Activated CD8-positive, alpha-beta memory T cell treated with anti-CD3 and anti-CD28 coated beads, Interleukin-2, amount 50 U/mL, for 24 hours (primary cell): ENCODE results near the gene GCC2.
"Not testable (repeated sequence)": the region's sequence is repeated elsewhere in the genome, so short reads cannot be mapped to it uniquely, and the experiment has no call there.

ENCODE experiments used
- DNase-seq: peaks from one replicate; pipeline ENCODE4 v3.0.0-alpha.2; 2020; ENCODE audit errors: extremely low read depth

The GCC2 gene, protein sequence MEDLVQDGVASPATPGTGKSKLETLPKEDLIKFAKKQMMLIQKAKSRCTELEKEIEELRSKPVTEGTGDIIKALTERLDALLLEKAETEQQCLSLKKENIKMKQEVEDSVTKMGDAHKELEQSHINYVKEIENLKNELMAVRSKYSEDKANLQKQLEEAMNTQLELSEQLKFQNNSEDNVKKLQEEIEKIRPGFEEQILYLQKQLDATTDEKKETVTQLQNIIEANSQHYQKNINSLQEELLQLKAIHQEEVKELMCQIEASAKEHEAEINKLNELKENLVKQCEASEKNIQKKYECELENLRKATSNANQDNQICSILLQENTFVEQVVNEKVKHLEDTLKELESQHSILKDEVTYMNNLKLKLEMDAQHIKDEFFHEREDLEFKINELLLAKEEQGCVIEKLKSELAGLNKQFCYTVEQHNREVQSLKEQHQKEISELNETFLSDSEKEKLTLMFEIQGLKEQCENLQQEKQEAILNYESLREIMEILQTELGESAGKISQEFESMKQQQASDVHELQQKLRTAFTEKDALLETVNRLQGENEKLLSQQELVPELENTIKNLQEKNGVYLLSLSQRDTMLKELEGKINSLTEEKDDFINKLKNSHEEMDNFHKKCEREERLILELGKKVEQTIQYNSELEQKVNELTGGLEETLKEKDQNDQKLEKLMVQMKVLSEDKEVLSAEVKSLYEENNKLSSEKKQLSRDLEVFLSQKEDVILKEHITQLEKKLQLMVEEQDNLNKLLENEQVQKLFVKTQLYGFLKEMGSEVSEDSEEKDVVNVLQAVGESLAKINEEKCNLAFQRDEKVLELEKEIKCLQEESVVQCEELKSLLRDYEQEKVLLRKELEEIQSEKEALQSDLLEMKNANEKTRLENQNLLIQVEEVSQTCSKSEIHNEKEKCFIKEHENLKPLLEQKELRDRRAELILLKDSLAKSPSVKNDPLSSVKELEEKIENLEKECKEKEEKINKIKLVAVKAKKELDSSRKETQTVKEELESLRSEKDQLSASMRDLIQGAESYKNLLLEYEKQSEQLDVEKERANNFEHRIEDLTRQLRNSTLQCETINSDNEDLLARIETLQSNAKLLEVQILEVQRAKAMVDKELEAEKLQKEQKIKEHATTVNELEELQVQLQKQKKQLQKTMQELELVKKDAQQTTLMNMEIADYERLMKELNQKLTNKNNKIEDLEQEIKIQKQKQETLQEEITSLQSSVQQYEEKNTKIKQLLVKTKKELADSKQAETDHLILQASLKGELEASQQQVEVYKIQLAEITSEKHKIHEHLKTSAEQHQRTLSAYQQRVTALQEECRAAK (N-terminal part only)

DNA sequence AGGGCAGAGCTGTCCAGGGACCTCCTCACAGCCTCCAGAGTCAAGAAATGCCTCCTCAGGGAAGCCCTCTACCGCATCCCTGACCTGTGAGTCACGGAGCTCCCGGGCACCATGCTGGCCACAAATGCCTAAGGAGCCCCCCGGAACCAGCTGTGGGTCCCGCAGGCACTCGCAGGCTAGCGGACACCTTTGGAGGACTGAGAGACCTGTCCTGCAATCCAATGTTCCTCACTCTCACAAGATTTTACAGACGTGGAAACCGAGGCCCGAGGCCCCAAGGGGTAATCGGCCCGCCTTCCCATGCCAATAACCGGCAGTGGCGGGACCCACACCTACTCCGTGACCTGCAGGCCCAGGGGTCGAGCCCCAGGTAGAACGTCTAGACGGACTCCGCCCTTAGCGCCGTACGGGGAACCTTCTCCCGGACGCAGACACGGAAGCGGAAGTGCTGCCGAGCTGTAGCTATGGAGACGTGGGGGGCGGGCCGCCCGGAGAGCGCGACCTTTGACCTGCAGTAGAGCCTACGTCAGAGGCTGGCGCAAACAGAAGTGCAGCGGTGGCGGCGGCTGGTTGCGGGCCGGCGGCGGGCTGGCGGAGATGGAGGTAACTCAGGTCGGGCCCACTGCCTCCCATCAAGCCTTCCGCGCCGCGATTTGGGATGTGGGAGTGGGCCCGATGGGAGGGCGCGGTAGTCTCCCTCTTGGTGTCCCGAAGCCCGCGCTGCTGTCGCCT, at the start of gene GCC2:
GCC2 (plus strand) TSS at position 529 of the 732 bp plus-strand sequence; CDS start at position 598, 69 bp downstream.
- DNase-seq, result peak; percentile 85

- no peak for DNase-seq
Measured at GRCh38 chr2:108399479-108399878, 49.5 kb upstream of the GCC2 start.

- DNase-seq, result no peak
Measured at GRCh38 chr2:108401800-108402199, 47.2 kb upstream of the GCC2 start.

- no peak for DNase-seq
Measured at GRCh38 chr2:108403494-108403893, 45.5 kb upstream of the GCC2 start.

GRCh38 chr2:108404784-108405397, 44.1 kb upstream of the GCC2 start:
- DNase-seq, result no peak

- no peak for DNase-seq
Measured at GRCh38 chr2:108407864-108408729, 40.9 kb upstream of the GCC2 start.

- no peak for DNase-seq
Measured at GRCh38 chr2:108409768-108410167, 39.2 kb upstream of the GCC2 start.

- no peak for DNase-seq
Measured at GRCh38 chr2:108412995-108413710, 35.9 kb upstream of the GCC2 start.

DNA sequence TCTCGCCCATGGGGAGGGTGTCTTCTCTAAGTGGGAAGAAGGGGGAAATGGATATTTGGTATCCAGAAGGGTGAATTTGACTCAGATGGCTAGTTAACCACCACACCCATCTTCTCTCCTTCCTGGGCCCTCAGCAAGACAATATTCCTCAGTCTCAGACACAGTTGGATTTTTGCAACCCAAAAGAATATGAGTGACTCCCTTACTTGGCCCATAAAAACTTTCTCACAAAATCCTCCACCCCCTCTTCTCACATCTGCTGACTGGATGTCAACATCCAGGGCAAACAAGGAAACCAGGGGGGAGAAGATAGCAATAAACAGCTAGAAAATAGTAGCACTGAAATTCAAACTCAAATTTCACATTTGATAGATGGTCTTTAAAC, 35.3 kb upstream of the GCC2 start:
- DNase-seq, result no peak

DNA sequence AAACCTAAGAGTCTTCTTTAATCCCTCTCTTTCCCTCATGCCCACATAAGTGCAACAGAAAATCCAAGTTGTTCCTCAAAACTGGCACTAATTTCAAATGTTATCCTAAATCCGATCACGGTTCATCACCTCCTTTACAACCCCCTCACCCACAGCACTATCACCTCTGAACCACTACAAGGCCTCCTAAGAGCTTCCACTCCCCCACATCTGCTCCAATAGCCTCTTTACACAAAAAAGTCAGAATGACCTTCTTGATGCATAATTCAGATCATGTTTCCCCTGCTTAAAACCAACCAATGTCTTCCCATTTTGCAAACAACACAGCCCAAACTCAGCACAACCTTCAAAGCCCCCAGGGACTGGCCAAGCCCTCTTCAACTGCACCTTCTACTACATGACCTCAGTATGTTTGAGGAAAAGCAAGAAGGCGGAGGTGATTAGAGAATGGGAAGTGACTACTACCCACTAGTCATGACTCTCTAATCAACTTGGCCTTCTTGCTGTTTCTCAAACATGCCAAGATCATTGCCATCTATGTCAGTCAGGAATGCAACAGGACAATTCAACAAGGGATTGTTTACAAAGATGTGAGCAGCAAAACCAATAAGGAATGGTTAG, 34.6 kb upstream of the GCC2 start:
- no peak for DNase-seq

GRCh38 chr2:108414945-108415344, 34.1 kb upstream of the GCC2 start:
- no peak for DNase-seq

- no peak for DNase-seq
Measured at GRCh38 chr2:108417254-108417653, 31.8 kb upstream of the GCC2 start.

GRCh38 chr2:108418416-108418815, 30.6 kb upstream of the GCC2 start:
- DNase-seq, result no peak

- DNase-seq, result no peak
Measured at GRCh38 chr2:108423067-108423466, 25.9 kb upstream of the GCC2 start.

GRCh38 chr2:108423502-108424251, 25.3 kb upstream of the GCC2 start:
- no peak for DNase-seq

- DNase-seq, result no peak
Measured at GRCh38 chr2:108428286-108429009, 20.6 kb upstream of the GCC2 start.

- DNase-seq, result not testable (repeated sequence)
Measured at GRCh38 chr2:108435578-108435977, 13.4 kb upstream of the GCC2 start.
